ENCODE measurements around the gene ZCCHC9. TPM values are rescaled to one million over a fixed set of nuclear protein-coding genes. Genes with fewer than 3 reads are reported as not detected.
A peak's percentile ranks its signal among the peaks of the same experiment; 100 is the strongest.

ZCCHC9 gene
- total RNA-seq, 1 experiment from 2014 or later, result 40.9 TPM

GRCh38 chr5:81355291-81356251 lies 54.2 kb downstream of the ZCCHC9 start:
- no peak for DNase-seq (ENCODE audit: low read depth)

- peak; percentile 17 for DNase-seq (ENCODE audit: low read depth)
Observed at GRCh38 chr5:81359108-81359507, 57.7 kb downstream of the ZCCHC9 start.

DNA sequence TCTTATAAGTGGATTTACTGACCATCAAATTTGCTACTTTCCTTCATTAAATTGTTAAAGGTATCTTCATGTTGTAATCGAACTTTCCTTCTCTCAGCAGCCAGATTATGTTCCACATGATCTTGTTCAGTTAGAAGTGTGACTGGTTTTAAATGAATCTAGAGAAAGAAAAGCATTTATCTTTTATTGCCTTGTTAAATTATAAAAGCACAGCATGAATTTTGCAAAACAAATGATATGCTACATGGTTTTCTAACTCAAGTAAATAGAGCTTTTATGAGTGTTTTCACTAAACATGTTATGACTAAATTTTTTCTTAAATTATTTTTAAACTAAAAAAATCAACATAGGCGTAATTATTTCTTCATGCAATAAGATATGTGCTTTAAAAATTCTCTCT lies 58.5 kb downstream of the ZCCHC9 start:
- no peak for DNase-seq (ENCODE audit: low read depth)

DNA sequence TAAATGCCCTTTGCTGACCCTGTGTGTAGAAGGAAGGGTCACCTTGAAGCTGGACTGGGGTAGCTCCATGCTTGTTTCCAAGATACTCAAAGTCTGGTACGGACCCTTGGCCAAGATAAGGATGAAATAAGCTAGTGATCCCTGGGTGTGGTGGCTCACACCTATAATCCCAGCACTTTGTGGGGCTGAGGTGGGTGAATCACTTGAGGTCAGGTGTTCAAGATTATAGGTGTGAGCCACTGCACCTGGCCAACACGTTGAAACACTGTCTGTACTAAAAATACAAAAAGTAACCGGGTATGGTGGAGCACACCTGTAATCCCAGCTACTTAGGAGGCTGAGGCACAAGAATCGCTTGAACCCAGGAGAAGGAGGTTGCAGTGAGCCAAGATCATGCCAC lies 59.3 kb downstream of the ZCCHC9 start:
- DNase-seq (ENCODE audit: low read depth), result no peak

GRCh38 chr5:81361600-81361999 lies 60.2 kb downstream of the ZCCHC9 start:
- no peak for DNase-seq (ENCODE audit: low read depth)

Other genes with a start within 250 kb of the ZCCHC9 start
- not detected in 2 replicates for gene CKMT2, start 68.3 kb upstream of the ZCCHC9 start, total RNA-seq (2014; rRNA removed; shearing (Covaris generic))
- 0.03 TPM in 1 of 2 replicates, not detected in the other for gene ACOT12, start 92.5 kb downstream of the ZCCHC9 start, total RNA-seq (2014; rRNA removed; shearing (Covaris generic))

All from HT1080 (cell line).